MG63 (cell line): ENCODE data around the gene PRDM13. TPM values are rescaled to one million over a fixed set of nuclear protein-coding genes. Genes with fewer than 3 reads are reported as not detected.

Experiments used
- DNase-seq: peaks from one replicate; pipeline ENCODE4 v3.0.0-alpha.2; 2020
- H3K27me3 ChIP-seq: fragments of 250-450 bp; sonication (Bioruptor Pico); 2 replicates; pipeline ENCODE4 v1.5.1; 2020; ENCODE audit warnings: mild to moderate bottlenecking, moderate library complexity
- H3K36me3 ChIP-seq: fragments of 250-450 bp; sonication (Bioruptor Pico); 2 replicates; pipeline ENCODE4 v1.5.1; 2020; ENCODE audit warnings: mild to moderate bottlenecking, moderate library complexity
- H3K4me3 ChIP-seq: fragments of 250-450 bp; sonication (Bioruptor Pico); 2 replicates; pipeline ENCODE4 v1.5.1; 2020; ENCODE audit warnings: mild to moderate bottlenecking, moderate library complexity
- H3K9me3 ChIP-seq: fragments of 250-450 bp; sonication (Bioruptor Pico); 2 replicates; pipeline ENCODE4 v1.5.1; 2020; ENCODE audit warnings: mild to moderate bottlenecking, moderate library complexity
- total RNA-seq: library from RNA; depleted of rRNA; stranded (reverse); fragments of >200 nt; shearing (Covaris generic); gene quantifications from 2 replicates; pipeline ENCODE4 v1.2.3, GENCODE V29; 2014; ENCODE audit warnings: low replicate concordance; rRNA removed

Gene PRDM13
- 0.07 TPM in 1 of 2 replicates, not detected in the other for total RNA-seq

GRCh38 chr6:99606656-99607415 lies at the start of gene PRDM13:
PRDM13 (plus strand) TSS chr6:99606833; CDS start chr6:99607035, 202 bp downstream.
- Histone ChIP-seq H3K4me3 (no peak within 1 kb of the TSS), H3K27me3 (peaks cover 60% of the 10 kb centered on the region), H3K9me3 (no peaks in the 10 kb centered on the region), H3K36me3 (no peaks in the 10 kb centered on the region)
- DNase-seq, result peak; percentile 12

- no peak for DNase-seq
- Histone ChIP-seq H3K9me3 (no peaks in the 10 kb centered on the region), H3K27me3 (no peaks in the 10 kb centered on the region), H3K36me3 (peaks cover 43% of the 10 kb centered on the region), H3K4me3 (no peak overlapping the region)
Observed at GRCh38 chr6:99559057-99559456, 47.6 kb upstream of the PRDM13 start.

GRCh38 chr6:99560668-99561067 lies 46.0 kb upstream of the PRDM13 start:
- Histone ChIP-seq H3K36me3 (peaks cover 37% of the 10 kb centered on the region), H3K27me3 (no peaks in the 10 kb centered on the region), H3K4me3 (no peak overlapping the region), H3K9me3 (no peaks in the 10 kb centered on the region)
- no peak for DNase-seq

GRCh38 chr6:99563056-99563723 lies 43.4 kb upstream of the PRDM13 start:
- Histone ChIP-seq H3K9me3 (no peaks in the 10 kb centered on the region), H3K4me3 (no peak overlapping the region), H3K36me3 (peaks cover 17% of the 10 kb centered on the region), H3K27me3 (no peaks in the 10 kb centered on the region)
- no peak for DNase-seq

GRCh38 chr6:99568103-99568933 lies 38.3 kb upstream of the PRDM13 start, which contains the start of gene CCNC:
CCNC (minus strand) TSS chr6:99568660; CDS start chr6:99568527, 133 bp downstream.
- Histone ChIP-seq H3K4me3 (peak within 1 kb of the TSS; percentile 96), H3K9me3 (no peaks in the 10 kb centered on the region), H3K36me3 (no peaks in the 10 kb centered on the region; the same call in 1 of the 2 replicates), H3K27me3 (no peaks in the 10 kb centered on the region)
- DNase-seq, result peak; percentile 94

- no peaks in the 10 kb centered on the region for H3K36me3 ChIP-seq
- H3K9me3 ChIP-seq, result no peaks in the 10 kb centered on the region
- H3K4me3 ChIP-seq, result no peak overlapping the region
- no peak for DNase-seq
- H3K27me3 ChIP-seq, result 0 out of 2 replicates have a peak, but pooled peaks cover 3% of the 10 kb centered on the region
Observed at GRCh38 chr6:99573980-99574617, 32.5 kb upstream of the PRDM13 start.

GRCh38 chr6:99575544-99576227 lies 30.9 kb upstream of the PRDM13 start:
- Histone ChIP-seq H3K27me3 (0 out of 2 replicates have a peak, but pooled peaks cover 3% of the 10 kb centered on the region), H3K9me3 (no peaks in the 10 kb centered on the region), H3K4me3 (no peak overlapping the region), H3K36me3 (no peaks in the 10 kb centered on the region)
- DNase-seq, result no peak

- Histone ChIP-seq H3K36me3 (no peaks in the 10 kb centered on the region), H3K27me3 (peaks cover 6% of the 10 kb centered on the region; the same call in 1 of the 2 replicates), H3K4me3 (no peak overlapping the region), H3K9me3 (no peaks in the 10 kb centered on the region)
- DNase-seq, result no peak
Observed at GRCh38 chr6:99579781-99580180, 26.9 kb upstream of the PRDM13 start.

GRCh38 chr6:99587792-99588191 lies 18.8 kb upstream of the PRDM13 start:
- Histone ChIP-seq H3K9me3 (no peaks in the 10 kb centered on the region), H3K36me3 (no peaks in the 10 kb centered on the region), H3K27me3 (peaks cover 37% of the 10 kb centered on the region), H3K4me3 (no peak overlapping the region)
- no peak for DNase-seq

GRCh38 chr6:99588618-99589289 lies 17.9 kb upstream of the PRDM13 start:
- H3K27me3 ChIP-seq, result peaks cover 38% of the 10 kb centered on the region
- H3K4me3 ChIP-seq, result peak overlapping the region; percentile 45
- DNase-seq, result peak; percentile 65
- H3K36me3 ChIP-seq, result no peaks in the 10 kb centered on the region
- H3K9me3 ChIP-seq, result no peaks in the 10 kb centered on the region

GRCh38 chr6:99589290-99589672 lies 17.4 kb upstream of the PRDM13 start:
- peak overlapping the region; percentile 45 for H3K4me3 ChIP-seq
- H3K9me3 ChIP-seq, result no peaks in the 10 kb centered on the region
- H3K27me3 ChIP-seq, result peaks cover 42% of the 10 kb centered on the region
- no peaks in the 10 kb centered on the region for H3K36me3 ChIP-seq
- DNase-seq, result peak; percentile 14

- DNase-seq, result no peak
- Histone ChIP-seq H3K4me3 (no peak overlapping the region), H3K9me3 (0 out of 2 replicates have a peak, but pooled peaks cover 2% of the 10 kb centered on the region), H3K36me3 (no peaks in the 10 kb centered on the region), H3K27me3 (peaks cover 42% of the 10 kb centered on the region)
Observed at GRCh38 chr6:99589907-99590493, 16.6 kb upstream of the PRDM13 start.

GRCh38 chr6:99590728-99591672 lies 15.6 kb upstream of the PRDM13 start:
- Histone ChIP-seq H3K27me3 (peaks cover 47% of the 10 kb centered on the region), H3K9me3 (0 out of 2 replicates have a peak, but pooled peaks cover 2% of the 10 kb centered on the region), H3K36me3 (no peaks in the 10 kb centered on the region), H3K4me3 (no peak overlapping the region)
- DNase-seq, result no peak
